ENCODE results near the gene SFXN4. TPM values are rescaled to one million over a fixed set of nuclear protein-coding genes. Genes with fewer than 3 reads are reported as not detected.

Gene SFXN4
- total and polyA plus RNA-seq, 2 of the 13 experiments (the other 11 are each of a cell fraction or from before 2014, with no cell fraction given) = 47.7 to 64.9 TPM

DNA sequence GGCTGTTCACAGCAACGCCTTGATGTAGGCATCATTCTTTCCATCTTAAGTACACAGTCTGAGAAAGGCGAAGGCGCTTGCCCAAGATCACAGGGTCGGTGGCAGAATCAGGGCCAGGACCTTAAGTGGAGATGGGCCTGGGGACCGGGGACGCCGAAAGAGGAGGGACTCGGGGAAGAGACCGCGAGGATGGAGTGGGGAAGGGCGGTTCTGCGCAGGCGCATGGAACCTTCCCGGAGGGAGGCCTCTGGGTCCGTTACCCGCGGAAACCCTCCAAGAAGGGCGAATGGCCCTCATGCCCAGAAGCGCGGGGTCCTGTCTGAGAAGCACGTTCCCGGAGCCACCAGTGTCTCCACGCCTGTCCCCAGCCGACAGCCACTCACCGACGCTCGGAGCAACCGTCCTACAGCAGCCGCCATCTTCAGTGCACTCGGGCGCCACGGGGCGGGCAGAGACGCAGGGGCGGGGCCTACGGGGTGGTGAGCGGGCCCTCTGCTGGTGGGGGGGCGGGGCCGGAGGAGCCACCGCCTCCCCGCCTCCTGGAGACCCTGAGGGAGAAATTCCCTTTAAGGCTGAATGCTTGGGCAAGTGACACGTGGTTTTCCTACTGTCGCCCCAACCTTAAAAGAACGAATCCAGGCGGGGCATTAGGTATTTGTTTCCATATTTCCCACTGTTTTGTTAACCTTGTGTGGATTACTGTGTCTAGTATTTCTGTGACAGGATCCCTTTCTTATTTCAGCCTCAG, 13.0 kb upstream of the SFXN4 start, which contains the start of gene PRDX3 (continued):
- TF ChIP-seq MEF2D (CRISPR knock-in tag; IDR thresholded peaks at IDR 0.05) (peak; percentile 72), ZFP36 (IDR thresholded peaks at IDR 0.05; ENCODE audit: borderline replicate concordance, low read depth, low read length, partially characterized antibody) (no peak), GZF1 (CRISPR knock-in tag; IDR thresholded peaks at IDR 0.05) (peak; percentile 79; the same call in 1 of the 2 replicates), MBNL3 (CRISPR knock-in tag; conservative IDR thresholded peaks at IDR 0.05) (no peak), HOXA9 (CRISPR knock-in tag; IDR thresholded peaks at IDR 0.05; ENCODE audit: borderline replicate concordance) (no peak), SYNCRIP (IDR thresholded peaks at IDR 0.05; ENCODE audit: insufficient read depth, low read depth, low read length) (no peak), SMYD3 (CRISPR knock-in tag; IDR thresholded peaks at IDR 0.05) (no peak), ZNF354B (CRISPR knock-in tag; IDR thresholded peaks at IDR 0.05) (0 out of 2 replicates have a peak, but pooled peaks have one; percentile 41), KAT7 (CRISPR knock-in tag; IDR thresholded peaks at IDR 0.05; ENCODE audit: borderline replicate concordance) (no peak), ZNF816 (CRISPR knock-in tag; IDR thresholded peaks at IDR 0.05; ENCODE audit: borderline replicate concordance) (no peak), ARID4A (CRISPR knock-in tag; IDR thresholded peaks at IDR 0.05; ENCODE audit: borderline replicate concordance) (peak; percentile 78), ELF1 (CRISPR knock-in tag; IDR thresholded peaks at IDR 0.05) (peak; percentile 58), ZNF850 (CRISPR knock-in tag; conservative IDR thresholded peaks at IDR 0.05) (no peak), ZMYM2 (CRISPR knock-in tag; IDR thresholded peaks at IDR 0.05) (no peak), ZNF782 (CRISPR knock-in tag; IDR thresholded peaks at IDR 0.05; ENCODE audit: borderline replicate concordance) (0 out of 2 replicates have a peak, but pooled peaks have one; percentile 57), SIN3A (IDR thresholded peaks at IDR 0.05; ENCODE audit: borderline replicate concordance, low read depth, low read length) (peak; percentile 73; the same call in 1 of the 2 replicates), KAT2B (IDR thresholded peaks at IDR 0.05; ENCODE audit: borderline replicate concordance, low read depth, low read length) (no peak), ZNF12 (CRISPR knock-in tag; IDR thresholded peaks at IDR 0.05) (no peak)
- TF ChIP-seq, protein P1, sequence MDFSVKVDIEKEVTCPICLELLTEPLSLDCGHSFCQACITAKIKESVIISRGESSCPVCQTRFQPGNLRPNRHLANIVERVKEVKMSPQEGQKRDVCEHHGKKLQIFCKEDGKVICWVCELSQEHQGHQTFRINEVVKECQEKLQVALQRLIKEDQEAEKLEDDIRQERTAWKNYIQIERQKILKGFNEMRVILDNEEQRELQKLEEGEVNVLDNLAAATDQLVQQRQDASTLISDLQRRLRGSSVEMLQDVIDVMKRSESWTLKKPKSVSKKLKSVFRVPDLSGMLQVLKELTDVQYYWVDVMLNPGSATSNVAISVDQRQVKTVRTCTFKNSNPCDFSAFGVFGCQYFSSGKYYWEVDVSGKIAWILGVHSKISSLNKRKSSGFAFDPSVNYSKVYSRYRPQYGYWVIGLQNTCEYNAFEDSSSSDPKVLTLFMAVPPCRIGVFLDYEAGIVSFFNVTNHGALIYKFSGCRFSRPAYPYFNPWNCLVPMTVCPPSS (IDR thresholded peaks at IDR 0.05) = no peak
- TF ChIP-seq, protein P2, sequence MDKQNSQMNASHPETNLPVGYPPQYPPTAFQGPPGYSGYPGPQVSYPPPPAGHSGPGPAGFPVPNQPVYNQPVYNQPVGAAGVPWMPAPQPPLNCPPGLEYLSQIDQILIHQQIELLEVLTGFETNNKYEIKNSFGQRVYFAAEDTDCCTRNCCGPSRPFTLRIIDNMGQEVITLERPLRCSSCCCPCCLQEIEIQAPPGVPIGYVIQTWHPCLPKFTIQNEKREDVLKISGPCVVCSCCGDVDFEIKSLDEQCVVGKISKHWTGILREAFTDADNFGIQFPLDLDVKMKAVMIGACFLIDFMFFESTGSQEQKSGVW (CRISPR knock-in tag; IDR thresholded peaks at IDR 0.05; ENCODE audit: borderline replicate concordance) = no peak
- TF ChIP-seq, protein P3, sequence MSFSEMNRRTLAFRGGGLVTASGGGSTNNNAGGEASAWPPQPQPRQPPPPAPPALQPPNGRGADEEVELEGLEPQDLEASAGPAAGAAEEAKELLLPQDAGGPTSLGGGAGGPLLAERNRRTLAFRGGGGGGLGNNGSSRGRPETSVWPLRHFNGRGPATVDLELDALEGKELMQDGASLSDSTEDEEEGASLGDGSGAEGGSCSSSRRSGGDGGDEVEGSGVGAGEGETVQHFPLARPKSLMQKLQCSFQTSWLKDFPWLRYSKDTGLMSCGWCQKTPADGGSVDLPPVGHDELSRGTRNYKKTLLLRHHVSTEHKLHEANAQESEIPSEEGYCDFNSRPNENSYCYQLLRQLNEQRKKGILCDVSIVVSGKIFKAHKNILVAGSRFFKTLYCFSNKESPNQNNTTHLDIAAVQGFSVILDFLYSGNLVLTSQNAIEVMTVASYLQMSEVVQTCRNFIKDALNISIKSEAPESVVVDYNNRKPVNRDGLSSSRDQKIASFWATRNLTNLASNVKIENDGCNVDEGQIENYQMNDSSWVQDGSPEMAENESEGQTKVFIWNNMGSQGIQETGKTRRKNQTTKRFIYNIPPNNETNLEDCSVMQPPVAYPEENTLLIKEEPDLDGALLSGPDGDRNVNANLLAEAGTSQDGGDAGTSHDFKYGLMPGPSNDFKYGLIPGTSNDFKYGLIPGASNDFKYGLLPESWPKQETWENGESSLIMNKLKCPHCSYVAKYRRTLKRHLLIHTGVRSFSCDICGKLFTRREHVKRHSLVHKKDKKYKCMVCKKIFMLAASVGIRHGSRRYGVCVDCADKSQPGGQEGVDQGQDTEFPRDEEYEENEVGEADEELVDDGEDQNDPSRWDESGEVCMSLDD (CRISPR knock-in tag; IDR thresholded peaks at IDR 0.05; ENCODE audit: borderline replicate concordance) = no peak; the same call in 1 of the 2 replicates
